HEK293 (cell line): Measurements from ENCODE around the gene OXSM.

Experiments used
- CTCF ChIA-PET: fragments of 350-600 bp; formaldehyde crosslinking; extraction: SDS; loops from one replicate; lab custom pipeline; 2021; ENCODE audit warnings: antibody characterized with exemption; lab: Yijun Ruan, JAX
- POLR2A ChIA-PET: fragments of 300-600 bp; formaldehyde crosslinking; extraction: SDS; loops from one replicate; lab custom pipeline; 2020; ENCODE audit warnings: antibody characterized with exemption, inconsistent platforms; lab: Yijun Ruan, JAX
- H3K27ac ChIP-seq: fragments of 200-500 bp; sonication (Bioruptor generic); 2 replicates; pipeline ENCODE4 v1.5.1; 2014; ENCODE audit warnings: low read depth, low read length, control low read depth, inconsistent platforms; ENCODE audit errors: extremely low read depth
- H3K36me3 ChIP-seq, 2 experiments: fragments of 200-500 bp in 1 of 2; sonication (Bioruptor generic) in 1 of 2; 1 replicate in 1 of 2; 2 replicates in 1 of 2; pipeline ENCODE4 v1.5.1; 2014 to 2017; ENCODE audit warnings: inconsistent platforms in 2 of 2, low read length in 2 of 2; ENCODE audit not compliant: control insufficient read depth in 2 of 2, insufficient read depth in 1 of 2
- H3K4me1 ChIP-seq: fragments of 200-500 bp; sonication (Bioruptor generic); 2 replicates; pipeline ENCODE4 v1.5.1; 2014; ENCODE audit warnings: mild to moderate bottlenecking, low read length, inconsistent platforms; ENCODE audit not compliant: control insufficient read depth, insufficient read depth
- H3K4me3 ChIP-seq: 2 replicates; pipeline ENCODE4 v1.5.1; 2011; ENCODE audit warnings: low read depth, mild to moderate bottlenecking, control low read depth, low read length, moderate library complexity
- H3K9me3 ChIP-seq: fragments of 200-500 bp; sonication (Bioruptor generic); 2 replicates; pipeline ENCODE4 v1.5.1; 2014; ENCODE audit warnings: low read depth, low read length, inconsistent platforms; ENCODE audit not compliant: control insufficient read depth, insufficient read depth
- IKZF3 ChIP-seq: fragments of 450-650 bp; IDR thresholded peaks from 2 replicates; pipeline ENCODE4 v1.5.0; 2018; ENCODE audit warnings: missing biosample characterization, mild to moderate bottlenecking, missing genetic modification characterization, moderate library complexity
- INSM2 ChIP-seq: fragments of 450-650 bp; formaldehyde crosslinking; IDR thresholded peaks from 2 replicates; pipeline ENCODE4 v1.5.1; 2016; ENCODE audit warnings: missing biosample characterization, missing genetic modification characterization
- KLF1 ChIP-seq: fragments of 450-650 bp; formaldehyde crosslinking; IDR thresholded peaks from 2 replicates; pipeline ENCODE4 v1.5.1; 2016; ENCODE audit warnings: missing biosample characterization, missing genetic modification characterization
- KLF7 ChIP-seq: fragments of 450-650 bp; formaldehyde crosslinking; IDR thresholded peaks from 2 replicates; pipeline ENCODE4 v1.5.1; 2016; ENCODE audit warnings: missing biosample characterization, missing genetic modification characterization, borderline replicate concordance
- RBAK ChIP-seq: fragments of 450-650 bp; formaldehyde crosslinking; IDR thresholded peaks from 2 replicates; pipeline ENCODE4 v1.5.1; 2016; ENCODE audit warnings: missing biosample characterization, missing genetic modification characterization
- SCRT1 ChIP-seq: fragments of 450-650 bp; formaldehyde crosslinking; IDR thresholded peaks from 2 replicates; pipeline ENCODE4 v1.5.1; 2016; ENCODE audit warnings: missing biosample characterization, missing genetic modification characterization, borderline replicate concordance
- SCRT2 ChIP-seq: fragments of 450-650 bp; formaldehyde crosslinking; IDR thresholded peaks from 2 replicates; pipeline ENCODE4 v1.5.1; 2016; ENCODE audit warnings: missing biosample characterization, missing genetic modification characterization
- TRIM28 ChIP-seq: IDR thresholded peaks from 2 replicates; pipeline ENCODE4 v1.6.1; 2011; ENCODE audit warnings: low read length, control low read depth, borderline replicate concordance
- TSHZ1 ChIP-seq: fragments of 450-650 bp; formaldehyde crosslinking; IDR thresholded peaks from 2 replicates; pipeline ENCODE4 v1.5.1; 2016; ENCODE audit warnings: missing biosample characterization, missing genetic modification characterization, borderline replicate concordance
- ZBTB1 ChIP-seq: fragments of 450-650 bp; formaldehyde crosslinking; IDR thresholded peaks from 2 replicates; pipeline ENCODE4 v1.5.1; 2016; ENCODE audit warnings: missing biosample characterization, missing genetic modification characterization
- ZBTB44 ChIP-seq: fragments of 450-650 bp; IDR thresholded peaks from 2 replicates; pipeline ENCODE4 v1.5.1; 2018; ENCODE audit warnings: missing biosample characterization, mild to moderate bottlenecking, missing genetic modification characterization
- ZBTB6 ChIP-seq: fragments of 450-650 bp; formaldehyde crosslinking; IDR thresholded peaks from 2 replicates; pipeline ENCODE4 v1.5.1; 2017; ENCODE audit warnings: missing biosample characterization, missing genetic modification characterization
- ZFP37 ChIP-seq: fragments of 450-650 bp; formaldehyde crosslinking; IDR thresholded peaks from 2 replicates; pipeline ENCODE4 v1.5.1; 2016; ENCODE audit warnings: missing biosample characterization, missing genetic modification characterization
- ZNF121 ChIP-seq: fragments of 450-650 bp; formaldehyde crosslinking; IDR thresholded peaks from 2 replicates; pipeline ENCODE4 v1.5.1; 2016; ENCODE audit warnings: missing biosample characterization, missing genetic modification characterization
- ZNF140 ChIP-seq: fragments of 450-650 bp; formaldehyde crosslinking; IDR thresholded peaks from 2 replicates; pipeline ENCODE4 v1.5.1; 2016; ENCODE audit warnings: missing biosample characterization, missing genetic modification characterization
- ZNF146 ChIP-seq: fragments of 450-650 bp; formaldehyde crosslinking; IDR thresholded peaks from 2 replicates; pipeline ENCODE4 v1.5.1; 2016; ENCODE audit warnings: missing biosample characterization, missing genetic modification characterization
- ZNF174 ChIP-seq: fragments of 450-650 bp; formaldehyde crosslinking; IDR thresholded peaks from 2 replicates; pipeline ENCODE4 v1.5.0; 2017; ENCODE audit warnings: missing biosample characterization, mild to moderate bottlenecking, missing genetic modification characterization
- ZNF350 ChIP-seq: fragments of 450-650 bp; formaldehyde crosslinking; IDR thresholded peaks from 2 replicates; pipeline ENCODE4 v1.5.0; 2017; ENCODE audit warnings: missing biosample characterization, mild to moderate bottlenecking, missing genetic modification characterization
- ZNF510 ChIP-seq: fragments of 450-650 bp; formaldehyde crosslinking; IDR thresholded peaks from 2 replicates; pipeline ENCODE4 v1.5.1; 2018; ENCODE audit warnings: mild to moderate bottlenecking, missing genetic modification characterization, missing biosample characterization; ENCODE audit not compliant: insufficient replicate concordance
- ZNF530 ChIP-seq: fragments of 450-650 bp; formaldehyde crosslinking; IDR thresholded peaks from 2 replicates; pipeline ENCODE4 v1.5.1; 2016; ENCODE audit warnings: low read depth, missing biosample characterization, missing genetic modification characterization
- ZNF580 ChIP-seq: fragments of 450-650 bp; formaldehyde crosslinking; IDR thresholded peaks from 2 replicates; pipeline ENCODE4 v1.5.1; 2016; ENCODE audit warnings: missing biosample characterization, missing genetic modification characterization
- ZNF623 ChIP-seq: fragments of 450-650 bp; formaldehyde crosslinking; IDR thresholded peaks from 2 replicates; pipeline ENCODE4 v1.5.1; 2016; ENCODE audit warnings: missing biosample characterization, missing genetic modification characterization
- ZNF670 ChIP-seq: fragments of 450-650 bp; formaldehyde crosslinking; IDR thresholded peaks from 2 replicates; pipeline ENCODE4 v1.5.1; 2016; ENCODE audit warnings: missing biosample characterization, missing genetic modification characterization, low read depth
- ZNF776 ChIP-seq: fragments of 450-650 bp; formaldehyde crosslinking; IDR thresholded peaks from 2 replicates; pipeline ENCODE4 v1.5.0; 2017; ENCODE audit warnings: missing biosample characterization, missing genetic modification characterization, borderline replicate concordance
- ZNF791 ChIP-seq: fragments of 450-650 bp; formaldehyde crosslinking; IDR thresholded peaks from 2 replicates; pipeline ENCODE4 v1.5.1; 2016; ENCODE audit warnings: missing biosample characterization, missing genetic modification characterization
- ZSCAN18 ChIP-seq: fragments of 450-650 bp; formaldehyde crosslinking; IDR thresholded peaks from 2 replicates; pipeline ENCODE4 v1.5.1; 2016; ENCODE audit warnings: missing biosample characterization, missing genetic modification characterization

The OXSM gene

GRCh38 chr3:25836579-25836978 lies 46.7 kb downstream of the OXSM start:
- no peaks in the 10 kb centered on the region for H3K4me1 ChIP-seq
- H3K9me3 ChIP-seq, result no peaks in the 10 kb centered on the region
- no peak overlapping the region for H3K4me3 ChIP-seq
- TF ChIP-seq SCRT2 (tag by site-specific recombination) (no peak), KLF1 (tag by site-specific recombination) (no peak), ZBTB44 (tag by site-specific recombination) (no peak), INSM2 (tag by site-specific recombination) (no peak), ZNF174 (tag by site-specific recombination) (no peak), ZNF510 (no peak), ZFP37 (tag by site-specific recombination) (no peak), SCRT1 (tag by site-specific recombination) (no peak), ZNF670 (tag by site-specific recombination) (no peak)
- H3K36me3 ChIP-seq, result no peaks in the 10 kb centered on the region
- CTCF ChIA-PET, result interaction anchor here (0.6 to 1.5 kb wide), 3 partner anchors 21 to 234 kb away, joined by 3 to 4 read pairs (median 3); no protein-coding TSS in a partner anchor
- POLR2A ChIA-PET, result no interaction called here
- H3K27ac ChIP-seq, result no peak overlapping the region

- POLR2A ChIA-PET, result no interaction called here
- Histone ChIP-seq H3K36me3 (no peaks in the 10 kb centered on the region), H3K9me3 (no peaks in the 10 kb centered on the region), H3K4me1 (no peaks in the 10 kb centered on the region), H3K4me3 (no peak overlapping the region), H3K27ac (no peak overlapping the region)
- CTCF ChIA-PET, result interaction anchor here (1.5 kb wide), 1 partner anchor 20 kb away, joined by 3 read pairs; no protein-coding TSS in a partner anchor
- TF ChIP-seq IKZF3 (tag by site-specific recombination) (no peak), ZNF121 (no peak), ZBTB6 (no peak), ZNF580 (tag by site-specific recombination) (no peak), TRIM28 (no peak), ZNF670 (tag by site-specific recombination) (no peak), ZNF776 (no peak), ZNF140 (no peak), ZBTB1 (tag by site-specific recombination) (no peak), ZNF350 (tag by site-specific recombination) (no peak), TSHZ1 (tag by site-specific recombination) (no peak), ZNF146 (no peak), ZNF791 (tag by site-specific recombination) (no peak), RBAK (tag by site-specific recombination) (no peak), ZNF623 (tag by site-specific recombination) (no peak), ZSCAN18 (tag by site-specific recombination) (no peak), ZNF530 (tag by site-specific recombination) (no peak), KLF7 (no peak)
Measured at GRCh38 chr3:25837038-25837437, 47.1 kb downstream of the OXSM start.
